Measurements from ENCODE around the gene BARHL2. TPM values are rescaled to one million over a fixed set of nuclear protein-coding genes. Genes with fewer than 3 reads are reported as not detected.
A peak's percentile ranks its signal among the peaks of the same experiment; 100 is the strongest.

BARHL2 gene
- total and polyA plus RNA-seq, 4 donors, result not detected

- no peak overlapping the region for H3K27ac ChIP-seq (ENCODE audit: low read depth in 1 of 2, low read length in 1 of 2)
- no peak for ATAC-seq (ENCODE audit: insufficient read depth, low FRiP score)
- H3K9me3 ChIP-seq (ENCODE audit: control insufficient read depth in 4 of 4, insufficient read depth in 3 of 4, low read length in 3 of 4), result peaks cover 0 to 27% (median 0%) of the 10 kb centered on the region in 4 donors
- H3K27me3 ChIP-seq (ENCODE audit: control insufficient read depth in 3 of 3, insufficient read depth in 3 of 3, low read length in 2 of 3), result peaks cover 8 to 90% (median 88%) of the 10 kb centered on the region in 3 donors
- H3K4me3 ChIP-seq, result no peak overlapping the region
- peaks cover 0 to 31% (median 9%) of the 10 kb centered on the region in 5 donors for H3K4me1 ChIP-seq (ENCODE audit: control insufficient read depth in 5 of 5, insufficient read depth in 5 of 5, low read length in 5 of 5)
- TF ChIP-seq CTCF (IDR thresholded peaks at IDR 0.05; ENCODE audit: control extremely low read depth, extremely low read depth), result peak; percentile 39
- no peaks in the 10 kb centered on the region for H3K36me3 ChIP-seq (ENCODE audit: control insufficient read depth in 4 of 4, insufficient read depth in 4 of 4, low read length in 4 of 4)
- no peak overlapping the region for H3K9ac ChIP-seq (ENCODE audit: insufficient read depth in 1 of 2, low read length in 2 of 2)
- 7 to 8% methylated on average over 15 of the region's 15 CpGs for WGBS, 2 donors
- DNase-seq, result peak; percentile 67 to 77 (median 69)
These were observed 4.4 kb upstream of the BARHL2 start for GRCh38 chr1:90721210-90722194.

DNA sequence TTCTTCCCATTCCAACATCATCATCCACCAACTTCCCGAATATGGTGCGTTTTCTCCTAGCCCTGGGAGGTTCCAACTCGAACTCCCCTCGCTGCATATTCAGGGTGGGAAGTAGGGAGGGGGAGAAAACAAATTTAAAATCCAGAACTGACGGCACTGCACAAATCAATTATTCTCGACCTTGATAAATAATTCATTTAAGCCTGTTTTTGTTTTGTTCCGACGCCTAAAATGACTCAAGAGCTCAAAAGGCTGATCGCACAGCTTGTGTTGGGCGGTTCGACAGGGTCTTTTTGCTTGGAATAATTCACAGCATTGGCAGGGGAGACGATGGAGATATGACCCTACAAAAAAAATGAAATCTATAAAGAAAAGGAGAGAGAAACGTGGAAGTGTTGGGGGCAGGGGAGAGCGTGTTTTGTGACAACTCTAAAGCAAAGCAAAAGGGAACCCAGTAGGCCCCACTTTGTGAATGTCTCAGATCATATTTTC lies 3.1 kb upstream of the BARHL2 start:
- no peak overlapping the region for H3K4me3 ChIP-seq
- 13 to 16% methylated on average over 14 of the region's 14 CpGs for WGBS, 2 donors
- H3K27ac ChIP-seq (ENCODE audit: low read depth in 1 of 2, low read length in 1 of 2), result no peak overlapping the region
- peaks cover 0 to 26% (median 0%) of the 10 kb centered on the region in 4 donors for H3K9me3 ChIP-seq (ENCODE audit: control insufficient read depth in 4 of 4, insufficient read depth in 3 of 4, low read length in 3 of 4)
- DNase-seq (no peak), ATAC-seq (ENCODE audit: insufficient read depth, low FRiP score) (no peak)
- TF ChIP-seq CTCF (IDR thresholded peaks at IDR 0.05; ENCODE audit: control extremely low read depth, extremely low read depth), result no peak
- H3K9ac ChIP-seq (ENCODE audit: insufficient read depth in 1 of 2, low read length in 2 of 2), result no peak overlapping the region
- H3K27me3 ChIP-seq (ENCODE audit: control insufficient read depth in 3 of 3, insufficient read depth in 3 of 3, low read length in 2 of 3), result peaks cover 8 to 90% (median 88%) of the 10 kb centered on the region in 3 donors
- H3K4me1 ChIP-seq (ENCODE audit: control insufficient read depth in 5 of 5, insufficient read depth in 5 of 5, low read length in 5 of 5), result peaks cover 0 to 18% (median 5%) of the 10 kb centered on the region in 5 donors
- H3K36me3 ChIP-seq (ENCODE audit: control insufficient read depth in 4 of 4, insufficient read depth in 4 of 4, low read length in 4 of 4), result no peaks in the 10 kb centered on the region

- H3K4me3 ChIP-seq, result no peak overlapping the region
- no peak for DNase-seq
These were observed 2.4 kb upstream of the BARHL2 start for GRCh38 chr1:90719330-90720144.

More at GRCh38 chr1:90719330-90720144, 2.4 kb upstream of the BARHL2 start:
- no peak for ATAC-seq (ENCODE audit: insufficient read depth, low FRiP score)
- peaks cover 4 to 90% (median 88%) of the 10 kb centered on the region in 3 donors for H3K27me3 ChIP-seq (ENCODE audit: control insufficient read depth in 3 of 3, insufficient read depth in 3 of 3, low read length in 2 of 3)
- peaks cover 0 to 23% (median 0%) of the 10 kb centered on the region in 4 donors for H3K9me3 ChIP-seq (ENCODE audit: control insufficient read depth in 4 of 4, insufficient read depth in 3 of 4, low read length in 3 of 4)
- no peak overlapping the region for H3K27ac ChIP-seq (ENCODE audit: low read depth in 1 of 2, low read length in 1 of 2)
- peaks cover 0 to 12% (median 5%) of the 10 kb centered on the region in 5 donors for H3K4me1 ChIP-seq (ENCODE audit: control insufficient read depth in 5 of 5, insufficient read depth in 5 of 5, low read length in 5 of 5)
- H3K9ac ChIP-seq (ENCODE audit: insufficient read depth in 1 of 2, low read length in 2 of 2), result no peak overlapping the region
- 6 to 9% methylated on average over 55 of the region's 55 CpGs for WGBS, 2 donors
- H3K36me3 ChIP-seq (ENCODE audit: control insufficient read depth in 4 of 4, insufficient read depth in 4 of 4, low read length in 4 of 4), result no peaks in the 10 kb centered on the region
- no peak for TF ChIP-seq CTCF (IDR thresholded peaks at IDR 0.05; ENCODE audit: control extremely low read depth, extremely low read depth)
